ENCODE data around the gene P2RX4.
"Not testable (repeated sequence)": the region's sequence is repeated elsewhere in the genome, so short reads cannot be mapped to it uniquely, and the experiment has no call there.

Gene P2RX4

GRCh38 chr12:121209624-121210572, at the start of gene P2RX4:
TSS of gene P2RX4 (plus strand) at chr12:121210129. CDS start at chr12:121210165, 36 bp downstream.
- Mint-ChIP-seq H3K27me3 (peaks cover 7% of the 10 kb centered on the region), H3K9me3 (no peaks in the 10 kb centered on the region), H3K4me1 (peaks cover 55% of the 10 kb centered on the region), H3K27ac (peak within 1 kb of the TSS; percentile 91), H3K36me3 (peaks cover 26% of the 10 kb centered on the region), H3K4me3 (peak within 1 kb of the TSS; percentile 85)
- DNase-seq: peak; percentile 92
- CTCF ChIA-PET: interaction anchor here (0.9 kb wide), 2 partner anchors 14 to 98 kb away, joined by 3 read pairs; no protein-coding TSS in a partner anchor

- no peak overlapping the region for H3K4me3 Mint-ChIP-seq
- H3K9me3 Mint-ChIP-seq: peaks cover 10% of the 10 kb centered on the region
- CTCF ChIA-PET: no interaction called here
- peaks cover 75% of the 10 kb centered on the region for H3K36me3 Mint-ChIP-seq
- no peaks in the 10 kb centered on the region for H3K27me3 Mint-ChIP-seq
- no peak overlapping the region for H3K27ac Mint-ChIP-seq
- no peaks in the 10 kb centered on the region for H3K4me1 Mint-ChIP-seq
- DNase-seq: no peak
These were observed 47.5 kb upstream of the P2RX4 start for GRCh38 chr12:121162384-121162783.

GRCh38 chr12:121162985-121163384, 46.9 kb upstream of the P2RX4 start:
- no peak for DNase-seq
- Mint-ChIP-seq H3K27me3 (no peaks in the 10 kb centered on the region), H3K4me1 (no peaks in the 10 kb centered on the region), H3K27ac (no peak overlapping the region), H3K36me3 (peaks cover 71% of the 10 kb centered on the region), H3K9me3 (peaks cover 4% of the 10 kb centered on the region), H3K4me3 (no peak overlapping the region)
- CTCF ChIA-PET: no interaction called here

GRCh38 chr12:121164839-121165238, 45.1 kb upstream of the P2RX4 start:
- H3K4me3 Mint-ChIP-seq, DNase-seq, H3K9me3 Mint-ChIP-seq, H3K27me3 Mint-ChIP-seq, CTCF ChIA-PET, H3K27ac Mint-ChIP-seq, H3K4me1 Mint-ChIP-seq: not testable (repeated sequence)
- H3K36me3 Mint-ChIP-seq: peaks cover 65% of the 10 kb centered on the region

GRCh38 chr12:121165316-121165715, 44.6 kb upstream of the P2RX4 start:
- H3K4me1 Mint-ChIP-seq: no peaks in the 10 kb centered on the region
- H3K9me3 Mint-ChIP-seq: no peaks in the 10 kb centered on the region
- CTCF ChIA-PET: no interaction called here
- H3K36me3 Mint-ChIP-seq: peaks cover 67% of the 10 kb centered on the region
- no peaks in the 10 kb centered on the region for H3K27me3 Mint-ChIP-seq
- DNase-seq: no peak
- H3K4me3 Mint-ChIP-seq: no peak overlapping the region
- no peak overlapping the region for H3K27ac Mint-ChIP-seq

- H3K36me3 Mint-ChIP-seq: peaks cover 62% of the 10 kb centered on the region
- no peaks in the 10 kb centered on the region for H3K9me3 Mint-ChIP-seq
- CTCF ChIA-PET: no interaction called here
- DNase-seq: no peak
- H3K4me1 Mint-ChIP-seq: no peaks in the 10 kb centered on the region
- H3K4me3 Mint-ChIP-seq: no peak overlapping the region
- H3K27me3 Mint-ChIP-seq: no peaks in the 10 kb centered on the region
- H3K27ac Mint-ChIP-seq: no peak overlapping the region
These were observed 43.6 kb upstream of the P2RX4 start for GRCh38 chr12:121166356-121166755.

GRCh38 chr12:121167232-121167820, 42.6 kb upstream of the P2RX4 start:
- Mint-ChIP-seq H3K9me3 (no peaks in the 10 kb centered on the region), H3K4me3 (no peak overlapping the region), H3K4me1 (no peaks in the 10 kb centered on the region), H3K27ac (no peak overlapping the region), H3K36me3 (peaks cover 55% of the 10 kb centered on the region), H3K27me3 (no peaks in the 10 kb centered on the region)
- no peak for DNase-seq
- CTCF ChIA-PET: no interaction called here

GRCh38 chr12:121167951-121168350, 42.0 kb upstream of the P2RX4 start:
- Mint-ChIP-seq H3K27ac (no peak overlapping the region), H3K4me1 (no peaks in the 10 kb centered on the region), H3K9me3 (no peaks in the 10 kb centered on the region), H3K36me3 (peaks cover 56% of the 10 kb centered on the region), H3K4me3 (no peak overlapping the region), H3K27me3 (no peaks in the 10 kb centered on the region)
- no peak for DNase-seq
- CTCF ChIA-PET: interaction anchor here (0.6 kb wide), 1 partner anchor 373 kb away, joined by 3 read pairs; no protein-coding TSS in a partner anchor

- Mint-ChIP-seq H3K9me3 (no peaks in the 10 kb centered on the region), H3K27me3 (no peaks in the 10 kb centered on the region), H3K4me1 (no peaks in the 10 kb centered on the region), H3K36me3 (peaks cover 52% of the 10 kb centered on the region), H3K4me3 (no peak overlapping the region), H3K27ac (no peak overlapping the region)
- CTCF ChIA-PET: no interaction called here
- no peak for DNase-seq
These were observed 39.8 kb upstream of the P2RX4 start for GRCh38 chr12:121170151-121170550.

- Mint-ChIP-seq H3K9me3 (no peaks in the 10 kb centered on the region), H3K4me1 (no peaks in the 10 kb centered on the region), H3K27me3 (no peaks in the 10 kb centered on the region), H3K36me3 (peaks cover 51% of the 10 kb centered on the region), H3K27ac (no peak overlapping the region), H3K4me3 (no peak overlapping the region)
- CTCF ChIA-PET: no interaction called here
- DNase-seq: no peak
These were observed 39.2 kb upstream of the P2RX4 start for GRCh38 chr12:121170611-121171260.

GRCh38 chr12:121172145-121172544, 37.8 kb upstream of the P2RX4 start:
- CTCF ChIA-PET: no interaction called here
- no peaks in the 10 kb centered on the region for H3K27me3 Mint-ChIP-seq
- no peaks in the 10 kb centered on the region for H3K9me3 Mint-ChIP-seq
- no peak overlapping the region for H3K27ac Mint-ChIP-seq
- no peak overlapping the region for H3K4me3 Mint-ChIP-seq
- DNase-seq: no peak
- H3K4me1 Mint-ChIP-seq: no peaks in the 10 kb centered on the region
- H3K36me3 Mint-ChIP-seq: peaks cover 51% of the 10 kb centered on the region

- H3K4me3 Mint-ChIP-seq: no peak overlapping the region
- DNase-seq: no peak
- no peak overlapping the region for H3K27ac Mint-ChIP-seq
- peaks cover 55% of the 10 kb centered on the region for H3K36me3 Mint-ChIP-seq
- H3K4me1 Mint-ChIP-seq: no peaks in the 10 kb centered on the region
- H3K9me3 Mint-ChIP-seq: no peaks in the 10 kb centered on the region
- CTCF ChIA-PET: no interaction called here
- no peaks in the 10 kb centered on the region for H3K27me3 Mint-ChIP-seq
These were observed 34.4 kb upstream of the P2RX4 start for GRCh38 chr12:121175383-121176119.

GRCh38 chr12:121176826-121177529, 33.0 kb upstream of the P2RX4 start:
- Mint-ChIP-seq H3K4me3 (no peak overlapping the region), H3K9me3 (peaks cover 8% of the 10 kb centered on the region), H3K36me3 (peaks cover 63% of the 10 kb centered on the region), H3K4me1 (no peaks in the 10 kb centered on the region), H3K27ac (no peak overlapping the region), H3K27me3 (no peaks in the 10 kb centered on the region)
- CTCF ChIA-PET: no interaction called here
- no peak for DNase-seq
